Activated T-cell treated with anti-CD3 and anti-CD28 coated beads, Interleukin-2, amount 50 U/mL, for 72 hours (primary cell): Measurements from ENCODE around the gene CBX1. TPM values are rescaled to one million over a fixed set of nuclear protein-coding genes. Genes with fewer than 3 reads are reported as not detected.

Source experiments
- total RNA-seq, 2 donors: library from RNA; stranded (reverse); gene quantifications; one replicate each; pipeline ENCODE4 v1.2.3, GENCODE V29; 2022

CBX1 gene
- total RNA-seq, 2 donors from 2014 or later = 47.0 to 62.3 TPM

Other genes starting within 250 kb of the CBX1 start
- gene SP2, start 205.2 kb downstream of the CBX1 start, total RNA-seq = 10 to 100 TPM; 27.6 to 33.5 TPM
- 10 to 100 TPM; 18.4 to 30.1 TPM for gene PNPO, start 159.9 kb downstream of the CBX1 start, total RNA-seq
- gene PRR15L, start 143.6 kb downstream of the CBX1 start, total RNA-seq = not detected
- gene CDK5RAP3, start 130.4 kb downstream of the CBX1 start, total RNA-seq = 100 to 1,000 TPM; 232 to 255 TPM
- 10 to 100 TPM; 11.7 to 14.2 TPM for gene COPZ2, start 63.7 kb downstream of the CBX1 start, total RNA-seq
- gene NFE2L1, start 53.1 kb downstream of the CBX1 start, total RNA-seq = 100 to 1,000 TPM; 214 to 237 TPM
- gene SNX11, start 6.3 kb upstream of the CBX1 start, total RNA-seq = 10 to 100 TPM; 30.5 to 30.6 TPM